ENCODE results near the gene SCN3A. TPM values are rescaled to one million over a fixed set of nuclear protein-coding genes. Genes with fewer than 3 reads are reported as not detected.

SCN3A gene
- total RNA-seq, 1 experiment from 2014 or later = 0.35 TPM

- no peak for DNase-seq (ENCODE audit: extremely low read depth, low read depth)
These were observed 143.4 kb downstream of the SCN3A start for GRCh38 chr2:165060411-165060810.

- no peak for DNase-seq (ENCODE audit: extremely low read depth, low read depth)
These were observed 145.2 kb downstream of the SCN3A start for GRCh38 chr2:165058476-165059265.

DNA sequence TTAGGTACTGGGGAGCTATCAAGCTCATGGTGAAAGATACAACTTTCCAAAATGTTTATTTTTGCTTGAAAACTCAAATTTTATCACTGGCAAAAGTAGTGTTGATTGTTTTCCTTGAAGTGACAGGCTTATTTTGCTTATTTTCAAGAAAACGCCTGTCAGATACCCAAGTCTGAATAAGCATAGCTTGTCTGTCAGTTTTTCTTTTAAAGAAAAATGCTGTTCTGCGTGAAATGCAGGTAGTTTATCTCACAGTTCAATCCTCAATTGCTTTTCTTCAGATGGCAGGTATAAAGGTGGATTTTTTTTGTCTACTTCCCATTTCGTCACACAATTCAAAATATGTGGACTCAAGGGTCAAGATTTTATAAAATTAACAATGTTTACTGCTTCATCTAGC lies 145.9 kb downstream of the SCN3A start:
- DNase-seq (ENCODE audit: extremely low read depth, low read depth) = no peak

DNA sequence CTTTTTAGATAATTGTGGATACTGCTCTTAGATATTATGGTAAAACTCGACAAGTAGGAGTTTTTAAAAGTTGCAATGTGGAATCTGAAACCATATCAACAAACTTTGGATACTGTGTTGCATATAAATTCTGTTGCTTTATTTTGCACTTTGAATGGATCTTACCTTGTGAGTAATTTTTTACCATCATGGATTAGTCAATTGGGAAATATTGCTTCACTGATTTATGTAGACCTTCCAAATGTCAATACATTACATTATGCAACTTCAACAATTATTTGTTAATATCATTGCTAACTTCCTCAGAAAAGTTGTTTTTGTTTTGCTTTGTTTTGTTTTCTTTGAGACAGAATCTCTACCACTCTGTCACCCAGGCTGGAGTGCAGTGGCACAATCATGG lies 146.5 kb downstream of the SCN3A start:
- DNase-seq (ENCODE audit: extremely low read depth, low read depth) = no peak

DNA sequence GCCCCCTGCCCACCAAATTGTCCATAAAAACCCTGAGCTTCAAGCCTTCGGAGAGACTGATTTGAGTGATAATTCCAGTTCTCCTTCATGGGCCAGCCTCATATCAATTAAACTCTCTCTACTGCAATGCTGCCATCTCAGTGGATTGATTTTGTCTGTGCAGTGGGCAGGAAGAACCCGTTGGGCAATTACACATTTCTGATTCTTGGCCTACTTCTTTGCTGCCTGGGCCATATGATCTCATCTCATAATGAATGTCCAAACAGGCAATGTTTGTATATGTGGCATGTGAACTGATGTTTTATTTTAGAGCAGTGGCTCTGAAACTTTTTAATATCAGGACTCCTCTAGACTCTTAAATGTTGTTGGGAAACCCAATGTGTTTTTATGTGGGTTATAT lies 147.3 kb downstream of the SCN3A start:
- DNase-seq (ENCODE audit: extremely low read depth, low read depth) = no peak

DNA sequence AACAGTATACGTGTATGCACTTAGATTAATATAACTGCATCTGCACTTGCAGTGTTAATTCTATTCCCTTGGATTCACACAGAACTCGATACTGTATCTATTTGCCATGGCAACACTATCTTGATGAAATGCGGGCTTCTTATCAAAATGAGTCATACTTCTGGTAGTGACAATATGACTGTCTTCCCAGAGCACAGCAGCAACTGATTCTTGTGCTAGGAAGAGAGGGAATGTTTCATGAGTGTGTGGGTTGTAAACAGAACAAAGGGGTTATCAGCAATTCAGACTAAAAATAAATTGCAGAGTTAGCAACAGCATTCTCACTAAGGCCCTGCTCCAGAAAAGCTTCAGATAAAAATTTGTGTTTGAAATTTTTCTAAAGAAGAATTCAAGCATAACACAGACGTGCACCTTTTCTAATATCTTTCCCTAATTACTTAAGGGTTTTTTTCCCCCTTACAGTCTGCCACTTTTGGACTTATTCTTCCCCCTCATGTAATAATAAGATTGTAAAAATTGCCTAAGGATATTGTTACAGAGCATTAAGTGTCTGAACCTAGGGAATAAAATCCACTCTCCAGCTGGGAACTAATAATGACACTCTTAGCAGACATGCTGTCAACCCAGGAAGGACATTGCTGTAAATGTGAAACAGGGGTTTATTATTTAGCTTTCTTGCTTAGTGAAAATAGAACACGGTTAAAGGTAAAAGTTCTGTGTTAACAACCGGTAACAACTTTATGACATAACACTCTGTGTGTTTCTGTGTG lies 148.6 kb downstream of the SCN3A start:
- no peak for DNase-seq (ENCODE audit: extremely low read depth, low read depth)

DNA sequence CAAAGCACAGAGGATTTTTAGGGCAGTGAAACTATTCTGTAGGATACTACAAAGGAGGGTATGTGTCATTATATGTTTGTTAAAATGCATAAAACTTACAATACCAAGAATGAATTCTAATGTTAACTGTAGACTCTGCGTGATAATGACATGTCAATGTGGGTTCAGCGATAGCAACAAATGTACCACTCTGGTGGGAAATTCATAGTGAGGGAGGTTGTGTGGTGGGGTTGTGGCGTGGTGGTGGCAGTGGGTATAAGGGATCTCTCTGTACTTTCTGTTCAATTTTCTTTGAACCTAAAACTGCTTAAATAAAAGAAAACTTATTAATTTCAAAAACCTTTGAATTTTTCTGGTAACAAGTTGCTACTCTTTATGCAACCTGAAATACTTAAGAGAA lies 149.2 kb downstream of the SCN3A start:
- DNase-seq (ENCODE audit: extremely low read depth, low read depth) = no peak

DNA sequence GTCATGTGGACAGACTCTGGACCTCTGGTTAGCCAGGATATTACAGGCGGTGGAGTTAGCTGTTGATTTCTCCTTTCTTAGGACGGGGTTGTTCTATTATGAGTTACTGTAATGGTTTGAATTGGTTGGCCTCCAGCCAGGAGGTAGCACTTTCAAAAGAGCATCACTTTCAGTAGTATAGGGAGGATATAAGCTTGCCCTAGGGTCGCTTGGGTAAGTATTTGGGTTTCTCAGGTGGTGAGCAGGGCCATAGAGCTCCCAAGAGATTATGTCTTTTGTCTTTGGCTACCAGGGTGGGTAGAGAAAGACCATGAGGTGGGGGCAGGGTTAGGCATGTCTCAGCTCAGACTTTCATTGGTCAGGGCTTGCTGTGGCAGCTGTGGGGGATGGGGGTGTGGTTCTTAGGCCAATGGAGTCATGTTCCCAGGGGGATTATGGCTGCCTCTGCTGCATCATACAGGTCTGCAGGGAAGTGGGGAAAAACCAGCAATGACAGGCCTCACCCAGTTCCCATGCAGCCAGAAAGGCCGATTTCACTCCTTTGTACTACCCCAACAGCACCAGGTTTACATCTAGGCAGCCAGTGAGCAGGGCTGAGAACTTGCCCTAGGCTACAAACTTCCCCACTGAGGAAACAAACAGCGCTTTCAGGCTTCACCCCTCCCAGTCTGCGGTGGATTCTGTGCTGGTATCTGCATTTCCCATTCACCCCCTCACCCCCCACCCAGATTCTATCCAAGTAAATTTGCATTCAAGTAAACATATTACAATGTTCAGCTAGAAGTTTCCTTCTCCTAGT lies 159.1 kb downstream of the SCN3A start:
- DNase-seq (ENCODE audit: extremely low read depth, low read depth) = no peak

Other genes with a start within 250 kb of the SCN3A start
- gene SLC38A11, start 248.5 kb downstream of the SCN3A start, total RNA-seq (2014; rRNA removed; shearing (Covaris generic)) = not detected in 2 replicates
- gene SCN2A, start 35.4 kb upstream of the SCN3A start, total RNA-seq (2014; rRNA removed; shearing (Covaris generic)) = not detected in 2 replicates

All from NCI-H460 (cell line).